ENCODE results near the gene B3GALNT2. TPM values are rescaled to one million over a fixed set of nuclear protein-coding genes. Genes with fewer than 3 reads are reported as not detected.

Gene B3GALNT2
- total RNA-seq, 6 donors from 2014 or later = 11.0 to 27.3 (median 22.1) TPM

GRCh38 chr1:235401251-235401650, 103.0 kb downstream of the B3GALNT2 start:
- 92 to 98% methylated on average over 4 of the region's 4 CpGs for WGBS, 2 donors
- Histone ChIP-seq H3K36me3 (peaks cover 0 to 11% (median 0%) of the 10 kb centered on the region in 4 donors), H3K9me3 (no peaks in the 10 kb centered on the region), H3K27ac (no peak overlapping the region), H3K27me3 (no peaks in the 10 kb centered on the region), H3K4me3 (no peak overlapping the region), H3K4me1 (no peaks in the 10 kb centered on the region)
- TF ChIP-seq EP300 (IDR thresholded peaks at IDR 0.05) = no peak
- TF ChIP-seq POLR2AphosphoS5 (IDR thresholded peaks at IDR 0.05) = no peak
- TF ChIP-seq CTCF (IDR thresholded peaks at IDR 0.05) = no peak
- TF ChIP-seq POLR2A (IDR thresholded peaks at IDR 0.05) = no peak
- DNase-seq = no peak
- no peak for ATAC-seq (ENCODE audit: low FRiP score in 2 of 2)

Small RNAs within 50 kb of the gene (small RNA-seq; reads per million reads assigned to genes)
- gene MTCO3P46 = 0 reads per million in 4 donors
- gene MTND4LP21 = 0 reads per million in 4 donors
- gene RPS21P1 = 0 reads per million in 4 donors

Other genes starting within 250 kb of the B3GALNT2 start
- 10 to 100 TPM; 31.1 to 90.1 (median 51.3) TPM for gene ARID4B, start 176.3 kb downstream of the B3GALNT2 start, total RNA-seq
- gene GGPS1, start 175.9 kb downstream of the B3GALNT2 start, total RNA-seq = 10 to 100 TPM in 4 of 6 donors, 1 to 10 TPM in 2; 5.0 to 32.6 (median 25.4) TPM
- 10 to 100 TPM; 20.8 to 77.5 (median 26.5) TPM for gene TBCE, start 137.0 kb downstream of the B3GALNT2 start, total RNA-seq
- gene GNG4, start 145.3 kb upstream of the B3GALNT2 start, total RNA-seq = under 1 TPM in 1 of 6 donors, not detected in 5; 0.20 TPM

All from upper lobe of left lung (tissue), 6 donors.